HL-60/S4 treated with phorbol 12-myristate 13-acetate at 8.2 ng/mL for 4 days and 3 days (cell line): ENCODE measurements around the gene ZNF518A.
"Not testable (repeated sequence)": the region's sequence is repeated elsewhere in the genome, so short reads cannot be mapped to it uniquely, and the experiment has no call there.

Source experiments
- in situ Hi-C: fragments of 300-500 bp; cut with MboI; formaldehyde crosslinking; loops from 2 replicates; pipeline ENCODE4 v1.15.0; 2022; ENCODE audit warnings: low sequenced_read_pairs

Gene ZNF518A

DNA sequence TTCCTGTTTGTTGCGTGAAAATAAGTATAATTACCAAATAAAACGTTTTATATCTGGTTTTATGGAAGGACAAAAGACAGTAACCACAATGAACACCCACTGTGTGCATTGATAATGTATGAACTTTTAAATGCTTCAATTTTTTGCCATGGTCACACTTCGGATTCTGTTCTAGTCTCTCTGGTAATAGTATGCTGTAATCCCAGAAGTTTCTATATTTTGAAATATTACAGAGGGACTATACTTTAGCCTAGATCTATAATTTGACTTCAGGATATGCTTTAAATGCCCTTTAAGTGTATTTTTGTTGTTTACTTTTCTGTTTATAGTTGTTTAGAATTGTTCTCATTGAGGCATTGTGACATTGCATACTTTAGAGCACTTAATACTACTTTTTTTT is 1.5 kb downstream of the ZNF518A start:
- in situ Hi-C loops = no loop called here

DNA sequence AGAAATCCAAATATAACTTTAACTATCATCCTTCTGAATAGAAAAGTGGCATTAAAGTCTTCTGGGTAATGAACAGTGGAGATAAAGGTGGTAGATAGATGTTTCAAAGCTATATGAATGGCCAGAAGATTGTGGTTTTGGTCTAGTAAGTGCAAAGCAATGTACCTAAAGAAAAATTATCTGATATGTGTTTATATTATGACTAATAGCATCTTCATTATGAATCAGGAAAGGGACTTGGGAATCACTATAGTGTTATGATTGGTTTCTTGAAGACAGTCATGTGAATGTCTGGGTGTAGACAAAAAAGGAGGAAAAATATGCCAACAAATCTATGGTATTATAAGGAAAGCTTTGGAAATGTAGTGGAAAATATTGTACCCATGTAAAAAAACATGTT is 3.0 kb downstream of the ZNF518A start:
- in situ Hi-C loops = no loop called here

GRCh38 chr10:96136810-96137209 is 6.7 kb downstream of the ZNF518A start:
- in situ Hi-C loops = no loop called here

DNA sequence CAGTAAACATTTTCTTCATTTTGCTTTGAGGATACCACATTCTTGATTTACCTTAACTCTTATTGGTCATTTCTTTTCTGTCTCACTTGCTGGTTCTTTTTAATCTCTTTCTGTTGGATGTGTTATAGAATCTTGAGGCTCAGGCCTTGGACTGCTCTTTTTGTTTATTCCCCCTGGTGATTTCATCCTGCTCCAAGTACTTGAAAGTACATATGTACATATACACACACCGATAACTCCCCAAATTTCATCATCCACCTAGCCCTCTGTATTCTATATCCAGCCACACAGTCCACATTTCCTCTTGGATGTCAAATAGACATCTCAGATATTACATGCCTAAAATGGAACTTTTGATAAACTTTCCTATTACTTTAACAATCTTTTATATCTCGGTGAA is 7.5 kb downstream of the ZNF518A start:
- in situ Hi-C loops = no loop called here

- in situ Hi-C loops = no loop called here
These were observed 8.0 kb downstream of the ZNF518A start for GRCh38 chr10:96138102-96138501.

DNA sequence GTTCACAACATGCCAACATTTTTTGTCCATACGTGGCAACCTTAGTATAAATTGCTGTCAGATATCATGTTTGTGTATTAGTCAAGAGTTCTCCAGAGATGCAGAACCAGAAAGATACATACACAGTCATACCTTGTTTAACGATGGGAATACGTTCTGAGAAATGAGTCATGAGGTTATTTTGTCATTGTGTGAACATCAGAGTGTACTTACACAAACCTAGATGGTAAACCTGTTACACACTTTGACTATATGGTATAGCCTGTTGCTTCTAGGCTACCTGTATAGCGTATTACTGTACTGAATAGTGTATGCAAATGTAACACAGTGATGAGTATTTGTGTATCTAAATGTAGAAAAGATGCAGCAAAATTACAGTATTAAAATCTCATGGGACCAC is 22.3 kb downstream of the ZNF518A start:
- in situ Hi-C loops = no loop called here

GRCh38 chr10:96153070-96153469 is 23.0 kb downstream of the ZNF518A start:
- in situ Hi-C loops = no loop called here

DNA sequence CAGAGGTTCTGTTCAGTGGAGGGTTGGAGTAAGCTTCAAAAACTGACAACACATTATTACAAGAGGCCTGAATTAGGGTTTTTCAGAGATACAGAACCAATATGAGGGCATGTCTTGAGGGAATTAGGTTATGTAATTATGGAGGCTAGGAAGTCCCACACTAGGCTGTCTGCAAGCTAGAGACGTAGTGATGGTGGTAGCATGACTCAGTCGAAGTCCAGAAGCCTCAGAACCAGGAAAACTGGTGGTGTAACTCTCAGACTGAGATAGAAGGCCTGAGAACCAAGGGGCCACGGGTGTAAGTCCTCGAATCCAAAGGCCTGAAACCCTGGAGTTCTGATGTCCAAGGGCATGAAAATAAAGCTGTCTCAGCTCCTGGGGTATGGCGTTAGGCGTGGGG is 35.6 kb downstream of the ZNF518A start:
- in situ Hi-C loops = no loop called here

GRCh38 chr10:96168546-96168945 is 38.4 kb downstream of the ZNF518A start:
- in situ Hi-C loops = no loop called here

GRCh38 chr10:96170230-96170629 is 40.1 kb downstream of the ZNF518A start:
- in situ Hi-C loops = no loop called here

DNA sequence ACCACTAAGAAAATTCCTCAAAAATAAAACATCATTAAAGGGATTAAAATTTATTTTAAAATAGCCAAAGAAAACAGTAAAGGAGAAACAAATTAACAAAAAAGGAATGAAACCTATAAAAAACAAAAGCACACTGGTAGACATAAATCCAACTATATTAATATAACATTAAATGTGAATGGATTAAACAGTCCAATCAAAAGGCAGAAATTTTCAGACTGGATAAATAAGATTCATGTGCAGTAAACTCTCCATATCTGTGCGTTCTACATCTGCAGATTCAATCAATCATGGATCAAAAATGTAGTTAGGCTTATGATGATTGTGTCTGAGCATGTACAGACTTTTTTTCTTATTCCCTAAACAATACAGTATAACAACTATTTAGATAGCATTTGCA is 42.6 kb downstream of the ZNF518A start:
- in situ Hi-C loops = no loop called here

DNA sequence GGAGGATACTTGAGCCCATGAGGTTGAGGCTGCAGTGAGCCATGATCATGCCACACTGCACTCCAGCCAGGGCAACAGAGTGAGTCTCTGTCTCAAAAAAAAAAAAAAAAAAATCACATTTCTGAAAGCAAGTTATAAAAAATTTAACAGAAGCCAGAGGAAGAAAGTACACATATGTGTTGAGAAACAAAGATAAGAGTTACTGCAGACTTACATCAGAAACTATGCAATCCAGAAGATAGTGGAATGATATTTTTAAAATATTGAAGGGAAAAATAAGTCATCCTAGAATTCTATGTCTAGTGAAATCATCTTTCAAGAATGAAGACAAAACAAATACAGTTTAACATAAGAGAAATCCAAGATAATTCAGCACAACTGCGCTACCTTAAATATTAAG is 46.9 kb downstream of the ZNF518A start:
- in situ Hi-C loops = no loop called here

DNA sequence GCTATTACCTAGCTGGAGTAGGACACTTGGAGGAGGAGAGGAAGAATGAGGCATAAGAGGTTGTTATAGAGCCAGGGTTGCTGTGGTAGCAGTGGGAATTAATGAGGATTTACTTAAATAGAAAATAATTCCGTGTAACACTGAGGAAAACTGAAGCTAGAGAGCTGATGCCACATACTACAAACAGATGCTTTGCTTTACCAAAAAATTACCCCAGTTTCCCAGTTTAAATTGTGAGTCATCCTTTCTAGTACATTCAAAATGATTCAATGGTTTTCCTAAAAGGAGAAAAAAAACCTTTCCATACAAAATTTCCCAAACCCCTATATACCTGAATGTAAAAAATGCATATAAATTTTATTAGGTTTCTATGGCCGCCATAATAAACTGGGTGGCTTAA is 58.3 kb downstream of the ZNF518A start:
- in situ Hi-C loops = no loop called here

- in situ Hi-C loops = no loop called here
These were observed 58.8 kb downstream of the ZNF518A start for GRCh38 chr10:96188916-96189315.

- in situ Hi-C loops = not testable (repeated sequence)
These were observed 59.4 kb downstream of the ZNF518A start for GRCh38 chr10:96189505-96189904.

- in situ Hi-C loops = no loop called here
These were observed 71.4 kb downstream of the ZNF518A start for GRCh38 chr10:96201525-96201924.

DNA sequence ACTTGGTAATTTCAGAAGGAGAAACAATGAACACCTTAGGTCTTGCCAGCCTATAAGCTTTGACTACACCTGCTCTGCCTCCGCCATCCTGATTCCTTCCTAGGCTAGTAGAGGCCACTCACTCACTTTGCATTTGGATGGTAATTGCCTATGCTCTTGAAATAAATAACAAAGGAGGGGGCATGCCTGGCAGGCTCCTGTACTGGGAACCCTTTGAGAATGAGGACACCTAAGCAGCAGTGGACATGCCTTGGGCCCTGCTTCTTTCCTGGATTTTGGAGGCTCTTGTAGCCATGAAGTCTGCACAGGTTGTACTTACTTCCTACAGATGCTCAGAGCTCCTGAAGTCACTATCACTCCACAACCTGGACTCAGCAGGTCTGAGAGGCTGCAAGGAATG is 75.5 kb downstream of the ZNF518A start:
- in situ Hi-C loops = no loop called here

- in situ Hi-C loops = no loop called here
These were observed 78.2 kb downstream of the ZNF518A start for GRCh38 chr10:96208271-96208670.

DNA sequence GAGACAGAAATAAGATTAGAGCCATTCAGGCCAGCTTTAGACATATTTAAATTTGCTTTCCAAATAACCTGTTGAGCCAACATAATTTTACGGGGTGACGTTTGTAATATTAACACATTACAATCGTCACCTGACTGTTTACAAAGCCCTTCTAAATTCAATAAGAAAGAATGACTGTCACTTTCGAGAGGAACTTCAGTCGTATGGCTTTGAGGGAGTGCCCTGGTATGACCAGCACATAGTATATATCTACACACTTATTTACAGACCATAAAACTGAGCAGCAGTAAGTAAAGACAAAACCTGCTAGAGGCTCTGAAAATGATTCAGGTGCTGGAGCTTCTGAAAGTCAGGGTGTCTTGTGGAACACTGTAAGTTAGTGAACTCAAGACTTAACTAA is 78.8 kb downstream of the ZNF518A start:
- in situ Hi-C loops = no loop called here

GRCh38 chr10:96211764-96212163 is 81.7 kb downstream of the ZNF518A start:
- in situ Hi-C loops = no loop called here

DNA sequence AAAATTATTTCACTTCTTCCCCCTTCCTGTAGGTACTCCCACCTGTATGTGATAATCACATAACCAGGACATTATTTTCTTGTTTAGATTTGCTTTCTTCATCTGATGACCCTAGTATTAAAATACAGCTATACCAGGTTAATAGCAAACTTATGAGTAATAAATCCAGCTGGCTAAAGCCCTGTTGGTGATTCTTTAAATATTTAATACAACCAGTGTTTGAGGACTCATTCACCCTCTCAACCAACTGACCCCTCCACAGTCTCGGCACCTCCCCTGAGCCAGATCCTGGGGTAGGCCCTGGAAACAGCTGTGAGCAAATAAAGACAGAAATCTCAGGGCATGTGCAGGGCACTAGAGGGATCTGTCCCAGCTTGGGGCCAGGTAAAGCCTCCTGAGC is 82.8 kb downstream of the ZNF518A start:
- in situ Hi-C loops = no loop called here
